Trophoblast cell (in vitro differentiated cells and primary cell): ENCODE measurements around the gene TIGD4.

ENCODE experiments used
- DNase-seq, 2 donors: peaks; one replicate each; pipeline ENCODE4 v3.0.0-alpha.2; 2016
- H2AFZ ChIP-seq: 2 replicates; pipeline ENCODE4 v1.6.1; 2013; ENCODE audit warnings: low read length, moderate library complexity, mild to moderate bottlenecking; ENCODE audit not compliant: insufficient read depth, poor library complexity
- H2AK5ac ChIP-seq: 2 replicates; pipeline ENCODE4 v1.6.1; 2013; ENCODE audit warnings: mild to moderate bottlenecking, low read length
- H2BK120ac ChIP-seq: 2 replicates; pipeline ENCODE4 v1.6.1; 2013; ENCODE audit warnings: low read length, mild to moderate bottlenecking, moderate library complexity; ENCODE audit not compliant: insufficient read depth, poor library complexity
- H2BK12ac ChIP-seq: 2 replicates; pipeline ENCODE4 v1.6.1; 2013; ENCODE audit warnings: mild to moderate bottlenecking, low read length, moderate library complexity
- H2BK5ac ChIP-seq: 2 replicates; pipeline ENCODE4 v1.6.1; 2013; ENCODE audit warnings: low read length, low read depth, moderate library complexity, mild to moderate bottlenecking; ENCODE audit not compliant: poor library complexity
- H3K14ac ChIP-seq: 2 replicates; pipeline ENCODE4 v1.6.1; 2013; ENCODE audit warnings: mild to moderate bottlenecking, low read length
- H3K18ac ChIP-seq: 2 replicates; pipeline ENCODE4 v1.6.1; 2013; ENCODE audit warnings: mild to moderate bottlenecking, low read length
- H3K23ac ChIP-seq: 2 replicates; pipeline ENCODE4 v1.6.1; 2013; ENCODE audit warnings: low read length
- H3K27ac ChIP-seq: 2 replicates; pipeline ENCODE4 v1.5.1; 2013; ENCODE audit warnings: low read depth, mild to moderate bottlenecking, inconsistent platforms, low read length, moderate library complexity
- H3K27me3 ChIP-seq: 2 replicates; pipeline ENCODE4 v1.6.1; 2013; ENCODE audit warnings: inconsistent platforms, mild to moderate bottlenecking, low read length, moderate library complexity; ENCODE audit not compliant: insufficient read depth
- H3K36me3 ChIP-seq, 2 experiments: 1 replicate in 1 of 2; 2 replicates in 1 of 2; pipeline ENCODE4 v1.6.1; 2013; ENCODE audit warnings: low read length in 2 of 2, mild to moderate bottlenecking in 2 of 2, moderate library complexity in 1 of 2; ENCODE audit not compliant: insufficient read depth in 2 of 2, control insufficient read depth in 1 of 2
- H3K4ac ChIP-seq: 2 replicates; pipeline ENCODE4 v1.6.1; 2013; ENCODE audit warnings: low read depth, mild to moderate bottlenecking, low read length, moderate library complexity
- H3K4me1 ChIP-seq, 2 experiments: 1 replicate in 1 of 2; 2 replicates in 1 of 2; pipeline ENCODE4 v1.6.1; 2013; ENCODE audit warnings: low read length in 2 of 2, mild to moderate bottlenecking in 2 of 2, moderate library complexity in 1 of 2; ENCODE audit not compliant: insufficient read depth in 2 of 2, control insufficient read depth in 1 of 2
- H3K4me2 ChIP-seq: 2 replicates; pipeline ENCODE4 v1.6.1; 2013; ENCODE audit warnings: inconsistent platforms, mild to moderate bottlenecking, low read length, moderate library complexity
- H3K4me3 ChIP-seq: 2 replicates; pipeline ENCODE4 v1.5.1; 2013; ENCODE audit warnings: mild to moderate bottlenecking, low read depth, low read length, inconsistent platforms
- H3K79me1 ChIP-seq: one replicate; pipeline ENCODE4 v1.6.1; 2013; ENCODE audit warnings: low read length
- H3K79me2 ChIP-seq: 2 replicates; pipeline ENCODE4 v1.6.1; 2013; ENCODE audit warnings: low read length, mild to moderate bottlenecking; ENCODE audit not compliant: control insufficient read depth, insufficient read depth, poor library complexity
- H3K9ac ChIP-seq: 2 replicates; pipeline ENCODE4 v1.6.1; 2013; ENCODE audit warnings: mild to moderate bottlenecking, low read length
- H3K9me3 ChIP-seq: 2 replicates; pipeline ENCODE4 v1.6.1; 2013; ENCODE audit warnings: low read depth, mild to moderate bottlenecking, control low read depth, inconsistent platforms, low read length; ENCODE audit not compliant: insufficient read depth
- H4K12ac ChIP-seq: 2 replicates; pipeline ENCODE4 v1.6.1; 2013; ENCODE audit warnings: low read depth, mild to moderate bottlenecking, low read length, moderate library complexity
- H4K8ac ChIP-seq: 2 replicates; pipeline ENCODE4 v1.6.1; 2013; ENCODE audit warnings: low read depth, mild to moderate bottlenecking, low read length, moderate library complexity
- H4K91ac ChIP-seq: one replicate; pipeline ENCODE4 v1.6.1; 2013; ENCODE audit warnings: low read depth, mild to moderate bottlenecking, low read length, moderate library complexity
- WGBS: extraction: QIAGEN DNeasy Blood & Tissue Kit; methylation state at CpG from one replicate; pipeline ENCODE4 v1.1.7; 2013; ENCODE audit warnings: missing lambda C conversion rate; ENCODE audit not compliant: insufficient read length, insufficient coverage; ENCODE audit errors: extremely low coverage; 5-methylcytosine and 5-hydroxymethylcytosine counted together

The TIGD4 gene

DNA sequence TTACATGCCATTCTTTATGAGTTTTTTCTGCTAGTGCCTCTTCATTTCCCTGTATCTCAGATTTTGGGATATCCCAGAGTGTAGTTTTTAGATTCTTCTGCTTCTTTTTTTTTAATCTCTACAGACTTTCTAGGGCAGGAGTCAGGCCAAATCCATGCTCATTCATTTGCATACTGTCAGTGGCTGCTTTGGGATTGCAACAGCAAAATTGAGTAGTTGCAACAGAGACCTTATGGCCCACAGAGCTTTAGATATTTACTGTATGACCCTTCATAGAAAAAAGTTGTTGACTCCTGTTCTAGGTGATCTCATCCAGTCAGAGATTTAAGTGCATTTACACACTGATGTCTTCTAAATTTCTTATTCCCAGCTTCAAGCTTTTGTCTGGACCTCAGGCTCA lies 35.5 kb upstream of the TIGD4 start:
- H4K8ac ChIP-seq = no peak overlapping the region
- H3K4me2 ChIP-seq = no peak overlapping the region
- peaks cover 0 to 2% of the 10 kb centered on the region in 2 experiments for H3K4me1 ChIP-seq
- no peak overlapping the region for H3K9ac ChIP-seq
- peaks cover 0 to 4% of the 10 kb centered on the region in 2 experiments for H3K36me3 ChIP-seq
- no peak overlapping the region for H2AK5ac ChIP-seq
- no peak overlapping the region for H3K4ac ChIP-seq
- H3K27me3 ChIP-seq = no peaks in the 10 kb centered on the region
- H2BK5ac ChIP-seq = no peak overlapping the region
- no peak overlapping the region for H3K14ac ChIP-seq
- no peak overlapping the region for H3K18ac ChIP-seq
- H2AFZ ChIP-seq = no peak overlapping the region
- no peak overlapping the region for H3K23ac ChIP-seq
- H4K12ac ChIP-seq = no peak overlapping the region
- no peaks in the 10 kb centered on the region for H3K79me2 ChIP-seq
- no peaks in the 10 kb centered on the region for H3K79me1 ChIP-seq
- peak; percentile 63 to 80 for DNase-seq
- H2BK12ac ChIP-seq = no peak overlapping the region
- no peak overlapping the region for H4K91ac ChIP-seq
- H2BK120ac ChIP-seq = no peak overlapping the region
- H3K9me3 ChIP-seq = peaks cover 3% of the 10 kb centered on the region
- no peak overlapping the region for H3K27ac ChIP-seq
- no peak overlapping the region for H3K4me3 ChIP-seq

DNA sequence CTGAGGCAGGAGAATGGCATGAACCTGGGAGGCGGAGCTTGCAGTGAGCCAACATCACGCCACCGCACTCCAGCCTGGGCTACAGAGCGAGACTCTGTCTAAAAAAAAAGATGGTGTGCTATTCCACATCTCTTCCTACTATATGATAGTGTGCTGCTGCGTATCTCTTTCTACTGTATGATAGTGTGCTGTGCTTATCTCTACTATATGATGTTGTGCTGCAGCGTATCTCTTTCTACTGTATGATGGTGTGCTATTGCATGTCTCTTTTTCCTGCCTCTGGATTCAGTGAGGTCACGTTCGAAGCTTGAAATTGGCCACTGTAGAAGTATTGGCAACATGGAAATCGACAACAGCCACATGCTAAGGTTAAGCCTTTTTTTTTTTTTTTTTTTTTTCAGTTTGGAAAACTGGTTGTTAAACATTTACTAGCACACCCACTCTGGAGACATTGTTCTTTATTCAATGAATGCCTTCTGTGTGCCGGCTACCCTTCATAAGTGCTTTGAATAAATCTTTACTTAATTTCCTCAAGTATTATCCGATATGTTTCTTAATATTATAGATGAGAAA lies 31.3 kb upstream of the TIGD4 start:
- Histone ChIP-seq H3K4me3 (no peak overlapping the region), H2AK5ac (no peak overlapping the region), H2BK120ac (no peak overlapping the region), H3K23ac (no peak overlapping the region), H4K8ac (no peak overlapping the region), H3K14ac (no peak overlapping the region), H3K4ac (no peak overlapping the region), H3K27ac (no peak overlapping the region), H3K79me1 (no peaks in the 10 kb centered on the region), H2BK5ac (no peak overlapping the region), H4K12ac (no peak overlapping the region), H3K9ac (no peak overlapping the region), H4K91ac (no peak overlapping the region), H3K18ac (no peak overlapping the region), H3K27me3 (no peaks in the 10 kb centered on the region), H2AFZ (no peak overlapping the region), H3K36me3 (peaks cover 0 to 1% of the 10 kb centered on the region in 2 experiments), H3K4me2 (no peak overlapping the region), H2BK12ac (no peak overlapping the region), H3K79me2 (no peaks in the 10 kb centered on the region), H3K4me1 (no peaks in the 10 kb centered on the region), H3K9me3 (no peaks in the 10 kb centered on the region)
- DNase-seq = no peak
- WGBS = no CpG with 5 or more reads among the region's 11 CpGs

DNA sequence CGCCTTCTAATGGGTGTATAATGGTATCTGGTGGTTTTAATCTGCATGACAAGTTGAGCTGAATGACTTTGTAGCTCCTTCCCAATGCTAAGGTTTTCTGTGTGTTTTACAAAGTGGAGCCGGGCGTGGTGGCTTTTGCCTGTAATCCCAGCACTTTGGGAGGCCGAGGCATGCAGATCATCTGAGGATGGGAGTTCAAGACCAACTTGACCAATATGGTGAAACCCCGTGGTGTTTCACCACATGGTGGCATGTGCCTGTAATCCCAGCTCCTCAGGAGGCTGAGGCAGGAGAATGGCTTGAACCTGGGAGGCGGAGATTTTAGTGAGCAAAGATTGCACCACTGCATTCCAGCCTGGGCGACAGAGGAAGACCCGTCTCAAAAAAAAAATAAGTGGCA lies 29.1 kb upstream of the TIGD4 start:
- no peaks in the 10 kb centered on the region for H3K27me3 ChIP-seq
- no peaks in the 10 kb centered on the region for H3K9me3 ChIP-seq
- H3K18ac ChIP-seq = no peak overlapping the region
- H2BK120ac ChIP-seq = no peak overlapping the region
- H2BK12ac ChIP-seq = no peak overlapping the region
- no peak overlapping the region for H2BK5ac ChIP-seq
- H3K4me3 ChIP-seq = no peak overlapping the region
- H4K12ac ChIP-seq = no peak overlapping the region
- H3K4ac ChIP-seq = no peak overlapping the region
- H4K91ac ChIP-seq = no peak overlapping the region
- no peaks in the 10 kb centered on the region for H3K79me2 ChIP-seq
- WGBS = no CpG with 5 or more reads among the region's 8 CpGs
- peak; percentile 52 to 74 for DNase-seq
- H3K9ac ChIP-seq = no peak overlapping the region
- H4K8ac ChIP-seq = no peak overlapping the region
- H3K4me2 ChIP-seq = no peak overlapping the region
- no peak overlapping the region for H2AFZ ChIP-seq
- H2AK5ac ChIP-seq = no peak overlapping the region
- H3K23ac ChIP-seq = no peak overlapping the region
- no peaks in the 10 kb centered on the region for H3K4me1 ChIP-seq
- no peaks in the 10 kb centered on the region for H3K79me1 ChIP-seq
- H3K27ac ChIP-seq = no peak overlapping the region
- H3K36me3 ChIP-seq = peaks cover 0 to 1% of the 10 kb centered on the region in 2 experiments
- no peak overlapping the region for H3K14ac ChIP-seq

DNA sequence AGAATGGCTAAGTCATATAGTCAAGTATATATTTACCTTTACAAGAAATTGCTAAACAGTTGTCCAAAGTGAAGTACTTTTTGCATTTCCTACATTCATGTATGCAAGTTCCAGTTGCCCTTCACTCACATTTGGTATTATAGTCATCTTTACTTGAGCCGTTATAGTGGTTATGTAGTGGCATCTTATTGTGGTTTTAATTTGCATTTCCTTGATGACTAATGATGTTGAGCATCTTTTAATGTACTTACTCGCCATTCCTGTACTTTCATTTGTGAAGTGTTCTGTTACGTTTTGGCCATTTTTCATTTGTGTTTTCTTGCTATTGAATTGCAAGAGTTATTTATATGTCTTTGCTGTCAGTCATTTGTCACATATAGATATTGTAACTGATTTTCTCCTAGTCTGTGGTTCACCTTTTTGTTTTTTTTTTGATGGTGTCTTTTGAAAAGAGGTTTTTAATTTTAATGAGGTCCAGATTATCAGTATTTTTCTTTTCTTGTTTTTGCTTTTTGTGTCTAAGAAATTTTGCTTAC lies 27.8 kb upstream of the TIGD4 start:
- no peaks in the 10 kb centered on the region for H3K79me2 ChIP-seq
- H3K18ac ChIP-seq = no peak overlapping the region
- H2AK5ac ChIP-seq = no peak overlapping the region
- no peak overlapping the region for H4K12ac ChIP-seq
- no peaks in the 10 kb centered on the region for H3K27me3 ChIP-seq
- H2AFZ ChIP-seq = no peak overlapping the region
- H3K27ac ChIP-seq = no peak overlapping the region
- no peak overlapping the region for H3K4ac ChIP-seq
- no peak overlapping the region for H2BK5ac ChIP-seq
- no peak overlapping the region for H3K14ac ChIP-seq
- H4K91ac ChIP-seq = no peak overlapping the region
- H3K9ac ChIP-seq = no peak overlapping the region
- peaks cover 0 to 1% of the 10 kb centered on the region in 2 experiments for H3K36me3 ChIP-seq
- no peaks in the 10 kb centered on the region for H3K4me1 ChIP-seq
- H3K23ac ChIP-seq = no peak overlapping the region
- no peak overlapping the region for H2BK120ac ChIP-seq
- no peaks in the 10 kb centered on the region for H3K9me3 ChIP-seq
- H4K8ac ChIP-seq = no peak overlapping the region
- no peak overlapping the region for H3K4me2 ChIP-seq
- no peak overlapping the region for H2BK12ac ChIP-seq
- H3K79me1 ChIP-seq = no peaks in the 10 kb centered on the region
- WGBS = no CpG with 5 or more reads among the region's 3 CpGs
- DNase-seq = no peak
- H3K4me3 ChIP-seq = no peak overlapping the region
